Transverse colon (tissue), 4 donors: ENCODE results near the gene MTF2. TPM values are rescaled to one million over a fixed set of nuclear protein-coding genes. Genes with fewer than 3 reads are reported as not detected.
"Not testable (repeated sequence)": the region's sequence is repeated elsewhere in the genome, so short reads cannot be mapped to it uniquely, and the experiment has no call there.

Source experiments
- DNase-seq: peaks from one replicate; pipeline ENCODE4 v3.0.0-alpha.2; 2019
- H3K27ac ChIP-seq, 4 donors: fragments of 200-600 bp; sonication (generic); 2 replicates each; pipeline ENCODE4 v1.5.1; 2016 to 2018; ENCODE audit warnings: inconsistent platforms in 4 of 4
- H3K27me3 ChIP-seq: fragments of 200-600 bp; sonication (generic); 2 replicates; pipeline ENCODE4 v1.5.1; 2017; ENCODE audit warnings: inconsistent platforms
- H3K36me3 ChIP-seq, 4 donors: fragments of 200-600 bp; sonication (generic); 2 replicates each; pipeline ENCODE4 v1.5.1; 2017 to 2019; ENCODE audit warnings: inconsistent platforms in 4 of 4
- H3K4me1 ChIP-seq, 4 donors: fragments of 200-600 bp; sonication (generic); 2 replicates each; pipeline ENCODE4 v1.5.1; 2017 to 2020; ENCODE audit warnings: inconsistent platforms in 4 of 4
- H3K4me3 ChIP-seq, 4 donors: fragments of 200-600 bp; sonication (generic); 1 replicate in 1 of 4; 2 replicates in 3 of 4; pipeline versions ENCODE4 v1.5.1 to v1.6.1; 2017 to 2019; ENCODE audit warnings: inconsistent platforms in 4 of 4
- H3K9me3 ChIP-seq, 2 donors: fragments of 200-600 bp; sonication (generic); 2 replicates each; pipeline ENCODE4 v1.5.1; 2017 to 2019; ENCODE audit warnings: inconsistent platforms in 2 of 2
- EP300 ChIP-seq: sonication (generic); formaldehyde crosslinking; IDR thresholded peaks from one replicate; pipeline ENCODE4 v1.6.1; 2017; ENCODE audit warnings: antibody characterized with exemption, low read depth
- POLR2A ChIP-seq: fragments of 450-650 bp; IDR thresholded peaks from one replicate; pipeline ENCODE4 v1.6.1; 2016; ENCODE audit warnings: antibody characterized with exemption, mild to moderate bottlenecking, moderate library complexity
- POLR2AphosphoS5 ChIP-seq, 3 donors: sonication (generic); formaldehyde crosslinking; IDR thresholded peaks; one replicate each; pipeline ENCODE4 v1.6.1; 2016; ENCODE audit warnings: antibody characterized with exemption in 3 of 3
- WGBS, 2 donors: methylation state at CpG; one replicate each; pipeline ENCODE4 v1.1.5; 2018; ENCODE audit warnings: low coverage in 1 of 2; 5-methylcytosine and 5-hydroxymethylcytosine counted together
- in situ Hi-C, 4 donors: fragments of 200-750 bp; cut with MboI; loops; one replicate each; pipeline versions ENCODE4 v1.15.0 to v1.15.1; 2017; ENCODE audit warnings: low sequenced_read_pairs in 3 of 4, low pct_ligation_motif_present in 1 of 4, low pct_unique_long_range_greater_than_20kb in 1 of 4
- intact Hi-C: fragments of 100-400 bp; cut with DNase I; formaldehyde crosslinking; loops from one replicate; pipeline ENCODE4 v1.15.1; 2023; ENCODE audit warnings: low total_unique reads
- total RNA-seq, 4 donors: library from RNA; depleted of rRNA; stranded (reverse); fragments of >200 nt; gene quantifications; one replicate each; pipeline ENCODE4 v1.1.0, GENCODE V29; 2016
- TF ChIP-seq, protein P1 (sequence below), 5 experiments: fragments of 200-600 bp in 3 of 5; fragments of 450-650 bp in 2 of 5; sonication (generic) in 3 of 5; IDR thresholded peaks; 1 replicate in 2 of 5; 2 replicates in 3 of 5; pipeline ENCODE4 v1.5.1; 2016 to 2017; ENCODE audit warnings: antibody characterized with exemption in 5 of 5, inconsistent platforms in 3 of 5, mild to moderate bottlenecking in 2 of 5, moderate library complexity in 1 of 5

MTF2 gene
- total RNA-seq, 4 donors from 2014 or later = 9.0 to 33.3 (median 22.4) TPM

DNA sequence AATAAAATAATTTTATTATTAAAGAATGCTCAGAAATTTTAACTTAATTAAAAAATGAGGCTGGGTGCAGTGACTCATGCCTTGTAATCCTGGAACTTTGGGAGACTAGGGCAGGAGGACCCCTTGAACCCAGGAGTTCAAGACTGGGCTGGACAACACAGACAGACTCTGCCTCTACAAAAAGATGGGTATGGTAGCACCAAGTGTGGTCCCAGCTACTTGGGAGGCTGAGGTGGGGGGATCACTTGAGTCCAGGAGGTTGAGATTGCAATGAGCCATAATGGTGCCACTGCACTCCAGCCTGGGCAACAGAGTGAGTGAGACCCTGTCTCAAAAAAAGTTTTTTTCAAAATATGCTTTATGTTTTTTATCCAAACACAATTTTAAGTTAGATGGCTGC, 75.8 kb downstream of the MTF2 start:
- intact Hi-C loops = loop anchor here (5.0 kb wide), 1 partner anchor 488 kb away; no protein-coding TSS in a partner anchor
- Histone ChIP-seq H3K4me3 (no peak overlapping the region), H3K27ac (no peak overlapping the region), H3K9me3 (no peaks in the 10 kb centered on the region), H3K36me3 (peaks cover 0 to 41% (median 13%) of the 10 kb centered on the region in 4 donors), H3K27me3 (no peaks in the 10 kb centered on the region), H3K4me1 (peaks cover 0 to 20% (median 3%) of the 10 kb centered on the region in 4 donors)
- in situ Hi-C loops = no loop called here
- TF ChIP-seq POLR2AphosphoS5 (IDR thresholded peaks at IDR 0.05) = no peak
- no peak for TF ChIP-seq EP300
- TF ChIP-seq, protein P1, sequence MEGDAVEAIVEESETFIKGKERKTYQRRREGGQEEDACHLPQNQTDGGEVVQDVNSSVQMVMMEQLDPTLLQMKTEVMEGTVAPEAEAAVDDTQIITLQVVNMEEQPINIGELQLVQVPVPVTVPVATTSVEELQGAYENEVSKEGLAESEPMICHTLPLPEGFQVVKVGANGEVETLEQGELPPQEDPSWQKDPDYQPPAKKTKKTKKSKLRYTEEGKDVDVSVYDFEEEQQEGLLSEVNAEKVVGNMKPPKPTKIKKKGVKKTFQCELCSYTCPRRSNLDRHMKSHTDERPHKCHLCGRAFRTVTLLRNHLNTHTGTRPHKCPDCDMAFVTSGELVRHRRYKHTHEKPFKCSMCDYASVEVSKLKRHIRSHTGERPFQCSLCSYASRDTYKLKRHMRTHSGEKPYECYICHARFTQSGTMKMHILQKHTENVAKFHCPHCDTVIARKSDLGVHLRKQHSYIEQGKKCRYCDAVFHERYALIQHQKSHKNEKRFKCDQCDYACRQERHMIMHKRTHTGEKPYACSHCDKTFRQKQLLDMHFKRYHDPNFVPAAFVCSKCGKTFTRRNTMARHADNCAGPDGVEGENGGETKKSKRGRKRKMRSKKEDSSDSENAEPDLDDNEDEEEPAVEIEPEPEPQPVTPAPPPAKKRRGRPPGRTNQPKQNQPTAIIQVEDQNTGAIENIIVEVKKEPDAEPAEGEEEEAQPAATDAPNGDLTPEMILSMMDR (IDR thresholded peaks at IDR 0.05) = no peak
- TF ChIP-seq POLR2A = no peak
- DNase-seq = no peak

DNA sequence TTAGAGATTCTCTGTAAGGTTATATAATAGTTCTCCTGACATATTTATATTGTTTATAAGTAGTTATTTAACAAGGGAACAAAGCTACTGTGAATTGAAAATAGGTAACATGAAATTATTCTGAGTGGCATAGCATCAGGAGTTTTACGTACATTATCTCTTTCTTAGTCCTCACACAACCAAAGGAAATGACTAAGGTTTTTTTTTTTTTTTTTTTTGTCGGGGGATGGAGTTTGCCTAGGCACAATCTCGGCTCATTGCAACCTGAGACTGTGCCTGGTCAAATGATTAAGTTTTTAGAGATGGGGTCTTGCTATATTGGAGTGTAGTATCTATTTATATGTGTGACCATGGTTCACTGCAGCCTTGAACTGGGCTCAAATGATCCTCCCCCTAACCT, 76.3 kb downstream of the MTF2 start:
- intact Hi-C loops (loop anchor here (5.0 kb wide), 1 partner anchor 488 kb away; no protein-coding TSS in a partner anchor), in situ Hi-C loops (no loop called here)
- Histone ChIP-seq H3K36me3 (peaks cover 0 to 41% (median 13%) of the 10 kb centered on the region in 4 donors), H3K4me3 (no peak overlapping the region), H3K9me3 (no peaks in the 10 kb centered on the region), H3K27ac (no peak overlapping the region), H3K4me1 (peaks cover 0 to 25% (median 4%) of the 10 kb centered on the region in 4 donors), H3K27me3 (no peaks in the 10 kb centered on the region)
- WGBS, 2 donors = 63 to 78% methylated on average over 3 of the region's 3 CpGs
- TF ChIP-seq EP300 = no peak
- TF ChIP-seq, protein P1 (IDR thresholded peaks at IDR 0.05) = no peak
- no peak for TF ChIP-seq POLR2A
- TF ChIP-seq POLR2AphosphoS5 (IDR thresholded peaks at IDR 0.05) = no peak
- no peak for DNase-seq

DNA sequence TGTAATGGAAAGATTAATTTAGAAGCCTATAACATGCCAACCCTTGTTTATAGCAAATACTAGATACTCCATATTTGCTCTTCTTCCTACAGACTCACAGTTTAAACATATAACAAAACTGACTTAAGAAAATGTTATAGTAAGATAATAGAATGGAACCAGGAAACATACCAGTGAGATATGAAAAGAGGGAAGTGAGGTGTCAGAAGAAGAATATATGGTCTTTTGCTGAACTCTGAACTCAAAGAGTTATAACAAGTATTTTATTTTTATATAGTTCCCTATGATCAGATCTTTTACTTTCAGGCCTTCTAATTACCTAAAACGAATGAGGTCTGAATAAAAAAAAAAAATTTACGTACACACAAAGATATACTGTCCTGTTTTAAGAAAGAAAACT, 80.3 kb downstream of the MTF2 start:
- in situ Hi-C loops (no loop called here), intact Hi-C loops (loop anchor here (5.0 kb wide), 1 partner anchor 492 kb away; no protein-coding TSS in a partner anchor)
- H3K9me3 ChIP-seq = no peaks in the 10 kb centered on the region
- WGBS, 2 donors = 39 to 57% methylated on average over 2 of the region's 2 CpGs
- H3K27me3 ChIP-seq = no peaks in the 10 kb centered on the region
- H3K4me3 ChIP-seq = no peak overlapping the region
- no peak for DNase-seq
- peak overlapping the region; percentile 4 to 59 (median 43) for H3K27ac ChIP-seq
- H3K36me3 ChIP-seq = peaks cover 0 to 33% (median 13%) of the 10 kb centered on the region in 4 donors
- no peak for TF ChIP-seq POLR2A
- TF ChIP-seq POLR2AphosphoS5 (IDR thresholded peaks at IDR 0.05) = no peak
- TF ChIP-seq, protein P1 (IDR thresholded peaks at IDR 0.05) = no peak
- no peak for TF ChIP-seq EP300
- peaks cover 0 to 24% (median 7%) of the 10 kb centered on the region in 4 donors for H3K4me1 ChIP-seq

DNA sequence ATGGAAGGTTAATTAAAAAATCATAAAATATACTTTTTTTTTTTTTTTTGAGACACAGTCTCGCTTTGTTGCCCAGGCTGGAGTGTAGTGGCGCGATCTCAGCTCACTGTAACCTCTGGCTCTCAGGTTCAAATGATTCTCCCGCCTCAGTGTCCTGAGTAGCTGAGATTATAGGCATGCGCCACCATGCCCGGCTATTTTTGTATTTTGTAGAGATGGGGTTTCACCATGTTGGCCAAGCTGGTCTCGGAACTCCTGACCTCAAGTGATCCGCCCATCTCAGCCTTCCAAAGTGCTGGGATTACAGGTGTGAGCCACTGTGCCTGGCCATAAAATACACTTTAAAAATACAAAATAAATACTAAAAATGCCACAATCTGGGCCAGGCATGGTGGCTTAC, 84.2 kb downstream of the MTF2 start:
- H3K27ac ChIP-seq, DNase-seq, H3K4me3 ChIP-seq, in situ Hi-C loops, intact Hi-C loops, H3K27me3 ChIP-seq, H3K9me3 ChIP-seq, H3K36me3 ChIP-seq: not testable (repeated sequence)
- WGBS, 2 donors = 97 to 100% methylated on average over 4 to 8 of the region's 8 CpGs
- H3K4me1 ChIP-seq = peaks cover 0 to 18% (median 7%) of the 10 kb centered on the region in 4 donors

DNA sequence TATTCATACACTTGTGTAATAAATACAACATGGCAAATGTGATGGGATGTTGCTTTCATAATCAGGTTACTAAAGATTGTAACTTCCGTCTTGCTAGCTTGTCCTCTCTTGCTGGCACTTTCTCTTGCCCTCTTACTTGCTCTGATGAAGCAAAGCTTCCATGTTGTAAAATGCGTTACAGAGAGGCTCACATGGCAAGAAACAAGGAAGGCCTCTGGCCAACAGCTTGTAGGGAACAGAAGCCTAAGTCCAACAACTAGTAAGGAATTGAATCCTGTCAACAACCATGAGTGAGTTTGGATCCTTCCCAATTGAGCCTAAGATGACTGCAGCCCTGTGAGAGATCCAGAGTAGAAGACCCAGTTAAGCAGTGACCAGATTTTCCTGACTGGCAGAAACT, 85.7 kb downstream of the MTF2 start:
- H3K27ac ChIP-seq = no peak overlapping the region
- 60 to 97% methylated on average over 2 of the region's 2 CpGs for WGBS, 2 donors
- DNase-seq = no peak
- peaks cover 0 to 8% (median 4%) of the 10 kb centered on the region in 4 donors for H3K4me1 ChIP-seq
- in situ Hi-C loops (no loop called here), intact Hi-C loops (no loop called here)
- H3K27me3 ChIP-seq = no peaks in the 10 kb centered on the region
- no peak overlapping the region for H3K4me3 ChIP-seq
- peaks cover 0 to 5% of the 10 kb centered on the region in 2 donors for H3K9me3 ChIP-seq
- no peaks in the 10 kb centered on the region for H3K36me3 ChIP-seq
- no peak for TF ChIP-seq POLR2AphosphoS5 (IDR thresholded peaks at IDR 0.05)
- TF ChIP-seq EP300 = no peak
- TF ChIP-seq POLR2A = no peak
- TF ChIP-seq, protein P1 (IDR thresholded peaks at IDR 0.05) = no peak

DNA sequence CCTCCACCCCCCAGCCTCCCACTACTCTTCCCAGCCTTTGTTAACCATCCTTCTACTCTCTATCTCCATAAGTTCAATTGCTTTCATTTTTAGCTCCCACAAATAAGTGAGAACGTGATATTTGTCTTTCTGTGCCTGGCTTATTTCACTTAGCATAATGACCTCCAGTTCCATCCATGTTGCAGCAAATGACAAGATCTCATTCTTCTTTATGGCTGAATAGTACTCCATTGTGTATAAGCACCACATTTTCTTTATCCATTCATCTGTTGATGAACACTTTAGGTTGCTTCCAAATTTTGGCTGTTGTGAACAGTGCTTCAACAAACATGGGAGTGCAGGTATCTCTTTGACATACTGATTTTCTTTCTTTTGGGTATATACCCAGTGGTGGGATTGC, 86.8 kb downstream of the MTF2 start:
- H3K36me3 ChIP-seq, intact Hi-C loops, in situ Hi-C loops, H3K4me3 ChIP-seq, H3K4me1 ChIP-seq, DNase-seq, H3K9me3 ChIP-seq, H3K27ac ChIP-seq, H3K27me3 ChIP-seq: not testable (repeated sequence)
- 100% methylated on average over 1 of the region's 1 CpG for WGBS, 2 donors
